Activated T-cell treated with anti-CD3 and anti-CD28 coated beads for 4 hours (primary cell): ENCODE results near the gene C18orf32.
"Not testable (repeated sequence)": the region's sequence is repeated elsewhere in the genome, so short reads cannot be mapped to it uniquely, and the experiment has no call there.

Experiments
- DNase-seq: peaks from one replicate; pipeline ENCODE4 v3.0.0-alpha.2; 2020

Gene C18orf32

DNA sequence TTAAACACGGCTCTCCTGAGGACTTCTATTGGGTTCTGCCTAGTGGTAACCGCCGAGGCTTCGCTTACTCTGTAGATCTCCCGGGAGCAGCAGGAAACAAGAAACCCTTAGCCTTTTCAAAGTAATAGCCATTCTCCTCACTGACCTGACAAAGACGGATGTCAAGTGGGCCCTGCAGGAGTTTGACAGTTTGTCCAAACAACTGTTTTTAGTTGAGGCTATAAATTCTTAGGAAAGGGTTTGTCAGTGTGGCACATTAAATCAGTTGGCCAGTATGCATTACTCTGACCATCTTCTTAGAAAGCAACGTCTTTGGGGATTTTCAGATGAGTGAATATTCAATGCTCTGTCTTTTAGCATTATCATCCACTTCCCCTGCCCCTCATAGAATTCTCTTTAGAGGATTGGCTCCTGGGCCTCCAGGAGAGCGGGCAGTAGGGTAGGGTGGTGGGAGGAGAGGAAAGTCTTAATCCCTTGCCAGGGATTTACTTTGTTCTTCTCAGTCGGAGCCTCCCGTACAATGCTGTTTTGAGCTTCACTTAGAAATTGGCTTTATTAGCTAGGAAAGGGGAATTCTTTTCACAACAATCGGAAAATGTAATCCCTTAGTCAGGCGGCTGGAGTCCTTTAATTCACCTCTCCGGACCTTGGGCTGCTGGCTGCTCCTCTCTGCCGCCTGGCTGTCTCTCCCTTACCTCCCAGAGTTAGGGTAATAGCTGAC lies 13.3 kb upstream of the C18orf32 start:
- DNase-seq, result no peak

- DNase-seq, result no peak
These were observed 12.1 kb upstream of the C18orf32 start for GRCh38 chr18:49499046-49499637.

GRCh38 chr18:49495480-49495879 lies 8.4 kb upstream of the C18orf32 start:
- no peak for DNase-seq

DNA sequence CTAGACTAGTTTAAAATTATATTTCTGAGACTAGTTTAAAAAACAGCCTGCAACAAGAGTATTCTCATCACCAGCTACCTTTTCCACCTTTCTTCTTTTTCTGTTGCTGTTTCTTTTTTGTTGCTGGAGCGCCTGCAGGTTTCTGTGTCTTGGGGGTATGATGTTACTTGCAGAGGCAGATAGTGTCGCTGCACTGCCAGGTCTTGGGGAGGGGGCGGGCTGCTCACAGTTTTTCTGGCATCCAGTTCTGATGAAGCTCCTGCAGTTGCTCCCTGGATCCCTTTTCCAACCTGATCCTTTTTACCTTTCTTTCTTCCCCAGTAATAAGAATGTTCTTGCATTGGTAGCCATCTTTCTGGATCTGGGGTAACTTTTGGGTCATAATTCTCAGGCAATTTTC lies 8.0 kb upstream of the C18orf32 start:
- no peak for DNase-seq

DNA sequence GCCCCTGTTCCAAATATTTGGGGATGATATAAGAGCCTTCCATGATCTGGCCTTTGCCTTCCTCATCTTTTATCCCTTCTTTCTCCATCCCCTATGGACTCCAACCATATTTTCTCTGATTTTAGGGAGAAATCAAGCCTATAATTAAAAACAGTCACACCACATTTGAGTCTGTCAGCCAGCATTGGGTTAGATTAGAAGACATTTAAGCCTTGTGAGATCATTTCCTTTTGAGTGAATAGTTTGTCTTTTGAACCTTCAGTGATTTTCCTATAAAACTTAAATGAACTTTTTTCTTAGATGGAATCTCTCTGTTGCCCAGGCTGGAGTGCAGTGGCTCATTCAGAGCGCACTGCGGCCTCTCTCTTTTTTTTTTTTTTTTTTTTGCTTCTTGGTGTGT lies 7.6 kb upstream of the C18orf32 start:
- DNase-seq, result no peak

GRCh38 chr18:49492694-49493033 lies 5.6 kb upstream of the C18orf32 start:
- DNase-seq, result no peak

GRCh38 chr18:49491857-49492693 lies 5.0 kb upstream of the C18orf32 start, which contains the start of gene RPL17:
Gene RPL17, minus strand, starts transcription at chr18:49492465.
- DNase-seq, result peak; percentile 78

DNA sequence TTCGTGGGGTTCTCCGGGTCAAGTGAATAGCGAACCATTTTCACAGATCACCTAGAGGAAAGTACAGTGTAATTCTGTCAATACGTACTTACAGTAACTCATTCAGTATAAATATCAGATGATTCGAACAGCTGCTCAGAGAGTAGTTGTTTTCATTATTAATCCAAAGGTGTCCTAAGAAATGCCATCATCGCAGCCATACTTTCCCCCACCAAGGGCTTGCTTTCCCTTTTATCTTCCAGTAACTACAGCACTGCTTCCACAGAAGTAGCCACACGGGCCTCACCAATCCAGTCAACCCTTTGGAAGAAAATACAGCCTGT lies 4.5 kb upstream of the C18orf32 start:
- no peak for DNase-seq

- no peak for DNase-seq
These were observed 3.3 kb upstream of the C18orf32 start for GRCh38 chr18:49490246-49490762.

DNA sequence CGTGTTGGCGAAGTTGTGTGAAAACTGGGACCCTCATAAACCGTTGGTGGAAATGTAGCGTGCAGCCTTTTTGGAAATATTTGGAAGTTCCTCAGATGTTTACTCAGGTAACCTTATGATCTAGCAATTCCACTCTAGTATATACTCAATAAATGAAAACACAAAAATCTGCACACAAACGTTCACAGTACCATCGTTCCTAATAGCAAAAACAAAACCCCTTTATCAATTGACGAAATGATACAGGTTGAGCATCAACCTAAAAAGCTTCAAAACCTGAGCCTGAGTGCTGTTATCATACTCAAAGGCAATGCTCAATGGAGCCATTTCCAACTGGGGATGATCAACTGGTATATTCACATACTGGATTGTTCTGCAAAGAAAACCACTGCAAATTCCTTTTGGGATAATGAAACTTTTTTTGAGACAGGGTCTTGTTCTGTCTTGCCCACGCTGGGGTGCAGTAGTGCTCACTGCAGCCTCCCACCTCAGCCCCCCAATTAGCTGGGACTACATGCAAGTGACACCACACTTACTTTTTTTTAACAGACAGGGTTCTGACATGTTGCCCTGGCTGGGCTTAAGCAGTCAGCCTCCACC lies 777 bp upstream of the C18orf32 start:
- DNase-seq, result no peak

DNA sequence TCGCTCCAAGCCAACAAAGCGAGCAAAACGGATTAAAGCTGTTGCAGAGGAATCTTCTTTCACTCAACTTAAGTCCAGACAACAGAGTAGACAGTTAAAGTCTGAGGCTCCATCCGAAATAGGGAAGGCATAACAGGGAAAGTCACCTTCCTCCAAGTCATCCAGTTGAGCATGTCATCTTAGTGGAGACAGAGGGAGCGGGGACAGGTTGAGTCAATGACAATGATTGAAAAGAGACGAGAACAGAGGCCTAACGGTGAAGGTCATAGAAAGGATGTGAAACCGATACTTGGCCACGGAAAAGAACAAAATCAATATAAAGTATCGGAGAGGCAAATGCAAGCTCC lies 455 bp downstream of the C18orf32 start:
- no peak for DNase-seq

- DNase-seq, result no peak
These were observed 900 bp downstream of the C18orf32 start for GRCh38 chr18:49486134-49486533.

- DNase-seq, result no peak
These were observed 3.8 kb downstream of the C18orf32 start for GRCh38 chr18:49483198-49483597.

DNA sequence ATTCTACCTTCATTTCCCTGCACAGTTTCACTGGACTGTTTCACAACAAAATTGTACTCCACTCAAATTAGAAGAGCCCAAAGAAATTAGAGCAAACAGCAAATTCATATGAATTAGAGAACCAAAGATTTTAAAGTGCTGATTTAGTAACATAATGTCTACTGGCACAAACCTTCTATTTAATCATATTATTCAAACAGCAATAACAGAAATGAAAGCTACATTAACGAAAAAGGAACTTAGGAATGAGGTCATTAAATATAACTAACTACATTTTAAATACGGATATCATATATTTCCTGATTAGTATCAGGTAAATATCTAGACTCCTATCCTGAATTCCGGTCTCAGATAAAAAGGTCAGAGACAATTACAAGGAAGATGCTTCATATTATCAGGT lies 5.1 kb downstream of the C18orf32 start:
- no peak for DNase-seq

- no peak for DNase-seq
These were observed 5.7 kb downstream of the C18orf32 start for GRCh38 chr18:49481317-49481716.

GRCh38 chr18:49479381-49480137 lies 7.5 kb downstream of the C18orf32 start:
- DNase-seq, result no peak

DNA sequence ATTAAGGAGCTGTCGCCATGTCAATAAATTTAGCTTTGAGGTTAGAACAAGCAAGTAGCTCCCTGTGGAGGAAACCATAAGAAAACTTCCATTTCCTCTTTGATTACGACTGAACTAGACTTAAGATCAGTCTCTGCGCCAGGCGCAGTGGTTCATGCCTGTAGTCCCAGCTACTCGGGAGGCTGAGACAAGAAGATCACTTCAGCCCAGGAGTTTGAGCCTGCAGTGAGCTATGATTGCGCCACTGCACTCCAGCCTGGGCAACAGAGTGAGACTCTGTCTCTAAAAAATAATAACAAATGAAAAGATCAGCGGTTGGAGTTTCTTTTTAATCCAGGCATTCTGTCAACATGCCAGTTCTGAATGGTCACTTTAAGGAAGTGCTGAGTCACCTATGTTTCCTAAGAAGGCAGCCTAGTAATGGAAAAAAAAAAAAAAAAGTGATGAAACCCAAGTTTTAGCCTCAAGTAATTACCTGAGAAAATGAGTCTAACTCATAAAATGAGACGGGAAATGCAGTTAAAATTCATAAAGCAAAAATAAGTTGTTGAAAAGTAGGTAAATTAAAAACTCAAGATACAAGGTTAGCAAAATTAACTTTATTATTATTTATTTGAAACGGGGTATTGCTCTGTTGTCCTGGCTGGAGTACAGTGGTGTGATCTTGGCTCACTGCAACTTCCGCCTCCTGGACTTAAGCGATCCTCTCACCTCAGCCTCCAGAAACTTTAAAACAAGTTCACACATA lies 10.2 kb downstream of the C18orf32 start:
- DNase-seq, result no peak

- DNase-seq, result not testable (repeated sequence)
These were observed 12.1 kb downstream of the C18orf32 start for GRCh38 chr18:49474935-49475334.

- DNase-seq, result no peak
These were observed 13.3 kb downstream of the C18orf32 start for GRCh38 chr18:49473721-49474120.

DNA sequence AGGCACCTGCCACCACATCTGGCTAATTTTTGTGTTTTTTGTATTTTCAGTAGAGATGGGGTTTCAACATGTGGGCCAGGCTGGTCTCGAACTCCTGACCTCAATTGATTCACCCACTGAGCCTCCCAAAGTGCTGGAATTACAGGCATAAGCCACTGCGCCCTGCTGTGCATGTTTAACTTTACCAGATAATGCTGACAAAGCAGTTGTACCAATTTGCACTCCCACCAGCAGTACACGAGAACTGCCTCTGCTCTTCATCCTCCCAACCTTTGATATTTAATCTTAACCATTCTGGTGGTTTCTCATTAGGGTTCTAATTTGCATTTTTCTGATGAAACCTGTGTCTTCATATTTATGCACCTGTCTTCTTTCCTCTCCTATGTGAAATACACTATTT lies 14.6 kb downstream of the C18orf32 start:
- DNase-seq, result no peak

- no peak for DNase-seq
These were observed 15.5 kb downstream of the C18orf32 start for GRCh38 chr18:49471532-49471931.

- no peak for DNase-seq
These were observed 19.4 kb downstream of the C18orf32 start for GRCh38 chr18:49467599-49467998.
